Endothelial cell of umbilical vein (primary cell): ENCODE results near the gene CFAP100. TPM values are rescaled to one million over a fixed set of nuclear protein-coding genes. Genes with fewer than 3 reads are reported as not detected.

Experiments
- BruUV-seq: library from RNA; stranded (reverse); fragments of 400-500 nt; replicated peaks from 2 replicates; lab custom pipeline; 2021; lab: Mats Ljungman, UMichigan
- CTCF ChIA-PET: fragments of 300-600, 350-600 bp; sonication (Branson Sonifier 250); formaldehyde crosslinking; loops from one replicate; lab custom pipeline; 2021; ENCODE audit warnings: antibody characterized with exemption, inconsistent platforms; lab: Charles Lee
- POLR2A ChIA-PET: fragments of 300-600, 350-600 bp; sonication (Branson Sonifier 250); formaldehyde crosslinking; loops from one replicate; lab custom pipeline; 2021; ENCODE audit warnings: antibody characterized with exemption, inconsistent platforms; lab: Charles Lee
- DNase-seq: peaks from one replicate; pipeline ENCODE4 v3.0.0-alpha.2; 2011; ENCODE audit warnings: low read depth, low spot score
- FAIRE-seq: peaks from 2 replicates; lab custom pipeline; 2011; peaks lifted over from hg19 to GRCh38; lab: Jason Lieb, UNC
- H2AFZ ChIP-seq: 2 replicates; pipeline ENCODE4 v1.6.0; 2012; ENCODE audit warnings: low read depth, low read length, control low read depth, inconsistent platforms
- H3K27ac ChIP-seq: 2 replicates; pipeline ENCODE4 v1.5.1; 2011; ENCODE audit warnings: low read depth, mild to moderate bottlenecking, control low read depth, low read length, moderate library complexity; ENCODE audit not compliant: insufficient read depth
- H3K27me3 ChIP-seq, 2 experiments: 2 replicates each; pipeline versions ENCODE4 v1.6.0 to v1.6.1; 2011; ENCODE audit warnings: low read length in 2 of 2, mixed read lengths in 1 of 2; ENCODE audit not compliant: control insufficient read depth in 2 of 2, insufficient read depth in 2 of 2
- H3K36me3 ChIP-seq, 2 experiments: 2 replicates in 1 of 2; 3 replicates in 1 of 2; pipeline ENCODE4 v1.5.1; 2011; ENCODE audit warnings: low read length in 2 of 2, mild to moderate bottlenecking in 1 of 2, moderate library complexity in 1 of 2; ENCODE audit not compliant: control insufficient read depth in 2 of 2, insufficient read depth in 2 of 2; ENCODE audit errors: extremely low read depth in 1 of 2
- H3K4me1 ChIP-seq: 3 replicates; pipeline ENCODE4 v1.5.1; 2011; ENCODE audit warnings: mild to moderate bottlenecking, low read length; ENCODE audit not compliant: control insufficient read depth, insufficient read depth; ENCODE audit errors: extremely low read depth
- H3K4me2 ChIP-seq: 2 replicates; pipeline ENCODE4 v1.6.1; 2011; ENCODE audit warnings: low read length, control low read depth, mixed read lengths; ENCODE audit not compliant: insufficient read depth
- H3K4me3 ChIP-seq, 3 experiments: fragments of 200-600 bp in 1 of 3; sonication (generic), shearing (Covaris generic) in 1 of 3; replicated peaks in 1 of 3; 2 replicates each; pipeline ENCODE4 v1.5.1; 2011 to 2016; ENCODE audit warnings: control low read depth in 3 of 3, low read length in 3 of 3, mild to moderate bottlenecking in 2 of 3, inconsistent platforms in 1 of 3, low read depth in 1 of 3, moderate library complexity in 1 of 3; ENCODE audit not compliant: insufficient read depth in 1 of 3
- H3K79me2 ChIP-seq: 2 replicates; pipeline ENCODE4 v1.6.0; 2012; ENCODE audit warnings: low read length, inconsistent platforms; ENCODE audit not compliant: control insufficient read depth, insufficient read depth
- H3K9ac ChIP-seq: replicated peaks from 2 replicates; pipeline ENCODE3; 2011; ENCODE audit warnings: low read length, control low read depth; ENCODE audit not compliant: insufficient read depth; ENCODE audit errors: extremely low read depth
- H3K9me1 ChIP-seq: replicated peaks from 3 replicates; pipeline ENCODE4 v1.6.0; 2011; ENCODE audit warnings: mild to moderate bottlenecking, low read length; ENCODE audit not compliant: control insufficient read depth, insufficient read depth; ENCODE audit errors: extremely low read depth
- H3K9me3 ChIP-seq: replicated peaks from 2 replicates; pipeline ENCODE4 v1.5.1; 2012; ENCODE audit warnings: low read length, inconsistent platforms; ENCODE audit not compliant: control insufficient read depth, insufficient read depth
- H4K20me1 ChIP-seq: replicated peaks from 2 replicates; pipeline ENCODE3; 2011; ENCODE audit warnings: mild to moderate bottlenecking, low read length; ENCODE audit not compliant: control insufficient read depth, insufficient read depth; ENCODE audit errors: extremely low read depth
- EZH2 ChIP-seq: IDR thresholded peaks from 2 replicates; pipeline ENCODE4 v1.6.1; 2012; ENCODE audit warnings: borderline replicate concordance, low read depth, mild to moderate bottlenecking, moderate library complexity, low read length, inconsistent platforms; ENCODE audit not compliant: severe bottlenecking
- FOS ChIP-seq: IDR thresholded peaks from 2 replicates; pipeline ENCODE4 v1.6.1; 2011; ENCODE audit warnings: mild to moderate bottlenecking, low read length, moderate library complexity, borderline replicate concordance; ENCODE audit not compliant: insufficient read depth
- JUN ChIP-seq: IDR thresholded peaks from 2 replicates; pipeline ENCODE4 v1.6.1; 2011; ENCODE audit warnings: borderline replicate concordance, low read depth; ENCODE audit not compliant: insufficient read length, insufficient read depth
- POLR2A ChIP-seq: IDR thresholded peaks from 2 replicates; pipeline ENCODE4 v1.6.1; 2012; ENCODE audit warnings: low read depth, mild to moderate bottlenecking, control low read depth, low read length
- POLR2AphosphoS5 ChIP-seq: IDR thresholded peaks from 2 replicates; pipeline ENCODE4 v1.6.1; 2012; ENCODE audit warnings: low read depth, mild to moderate bottlenecking, control low read depth, low read length, moderate library complexity; ENCODE audit not compliant: insufficient read depth
- dilution Hi-C: fragments of 300-500 bp; cut with MboI; formaldehyde crosslinking; loops from one replicate; pipeline ENCODE4 v1.15.0; 2019; ENCODE audit warnings: low sequenced_read_pairs; ENCODE audit not compliant: extremely low pct_ligation_motif_present
- intact Hi-C: fragments of 100-400 bp; cut with micrococcal nuclease; formaldehyde crosslinking; loops from one replicate; pipeline ENCODE4 v1.10.0; 2022
- polyA plus RNA-seq, 4 experiments: library from polyadenylated mRNA; depleted of rRNA in 3 of 4; stranded (reverse) in 3 of 4; unstranded in 1 of 4; fragments of >200 nt; gene quantifications; 2 replicates each; pipeline versions ENCODE4 v1.2.1 to v1.2.3, GENCODE V29; 2011 to 2012; ENCODE audit warnings: missing spikeins in 1 of 4
- total RNA-seq: library from RNA; stranded (reverse); gene quantifications from 2 replicates; pipeline ENCODE4 v1.2.3, GENCODE V29; 2021
- TF ChIP-seq, protein P1 (sequence below): IDR thresholded peaks from 2 replicates; pipeline ENCODE4 v1.6.1; 2011; ENCODE audit not compliant: insufficient read depth, insufficient read length
- TF ChIP-seq, protein P2 (sequence below), 2 donors: IDR thresholded peaks; 1 replicate in 1 of 2; 2 replicates in 1 of 2; pipeline ENCODE4 v1.5.1; 2011; ENCODE audit warnings: low read length in 2 of 2, mild to moderate bottlenecking in 2 of 2, moderate library complexity in 2 of 2, control low read depth in 1 of 2, inconsistent platforms in 1 of 2, low read depth in 1 of 2; ENCODE audit not compliant: insufficient read depth in 1 of 2; ENCODE audit errors: extremely low read depth in 1 of 2

CFAP100 gene
- total and polyA plus RNA-seq, 2 donors (not counting 3 experiments of a cell fraction or from before 2014, with no cell fraction given) = not detected

DNA sequence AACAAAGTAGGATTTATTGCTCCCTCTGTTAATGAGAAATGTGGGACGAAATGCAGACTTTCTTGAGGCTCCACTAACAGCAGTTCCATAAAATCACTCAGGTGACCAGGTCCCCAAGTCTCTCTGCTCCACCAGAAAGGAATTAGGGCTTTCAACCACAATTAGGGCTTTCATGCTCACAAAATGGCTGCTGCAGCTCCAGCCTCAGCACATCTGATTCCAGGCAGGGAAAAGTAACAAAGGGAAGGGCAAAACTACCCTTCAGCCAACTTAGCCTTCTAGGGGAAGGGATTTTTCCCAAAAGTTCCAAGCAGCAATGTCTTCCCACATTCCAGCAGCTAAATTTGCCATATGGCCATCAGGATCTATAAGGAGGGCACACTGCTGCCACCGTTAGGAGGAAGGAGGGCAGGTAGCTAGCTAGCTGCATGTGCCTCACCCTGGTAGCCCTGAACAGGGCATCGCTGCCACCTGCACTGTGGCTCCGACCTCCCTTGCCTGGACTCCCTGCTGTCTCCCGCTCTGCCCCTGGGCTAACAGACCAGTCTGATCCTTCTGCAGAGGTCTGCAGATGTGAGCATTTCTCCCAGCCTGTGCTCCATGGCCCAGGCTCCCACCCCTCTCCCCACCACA, 12.8 kb downstream of the CFAP100 start:
- Histone ChIP-seq H3K27me3 (peaks cover 2 to 11% of the 10 kb centered on the region in 2 experiments), H3K79me2 (no peaks in the 10 kb centered on the region), H3K9ac (no peak overlapping the region), H3K4me1 (no peaks in the 10 kb centered on the region), H3K4me3 (no peak overlapping the region), H4K20me1 (no peaks in the 10 kb centered on the region), H3K9me3 (no peaks in the 10 kb centered on the region), H3K4me2 (no peak overlapping the region), H3K9me1 (no peaks in the 10 kb centered on the region), H3K27ac (no peak overlapping the region), H2AFZ (no peak overlapping the region), H3K36me3 (no peaks in the 10 kb centered on the region)
- CTCF ChIA-PET = interaction anchor here (0.8 kb wide), 1 partner anchor 148 kb away, joined by 3 read pairs; no protein-coding TSS in a partner anchor
- intact Hi-C loops (no loop called here), dilution Hi-C loops (no loop called here)
- POLR2A ChIA-PET = no interaction called here
- FAIRE-seq (no peak), DNase-seq (no peak)
- no TSS peak for BruUV-seq
- TF ChIP-seq, protein P1, sequence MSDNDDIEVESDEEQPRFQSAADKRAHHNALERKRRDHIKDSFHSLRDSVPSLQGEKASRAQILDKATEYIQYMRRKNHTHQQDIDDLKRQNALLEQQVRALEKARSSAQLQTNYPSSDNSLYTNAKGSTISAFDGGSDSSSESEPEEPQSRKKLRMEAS = no peak
- TF ChIP-seq JUN (no peak), POLR2AphosphoS5 (no peak), POLR2A (no peak), EZH2 (no peak), FOS (no peak)
- TF ChIP-seq, protein P2, sequence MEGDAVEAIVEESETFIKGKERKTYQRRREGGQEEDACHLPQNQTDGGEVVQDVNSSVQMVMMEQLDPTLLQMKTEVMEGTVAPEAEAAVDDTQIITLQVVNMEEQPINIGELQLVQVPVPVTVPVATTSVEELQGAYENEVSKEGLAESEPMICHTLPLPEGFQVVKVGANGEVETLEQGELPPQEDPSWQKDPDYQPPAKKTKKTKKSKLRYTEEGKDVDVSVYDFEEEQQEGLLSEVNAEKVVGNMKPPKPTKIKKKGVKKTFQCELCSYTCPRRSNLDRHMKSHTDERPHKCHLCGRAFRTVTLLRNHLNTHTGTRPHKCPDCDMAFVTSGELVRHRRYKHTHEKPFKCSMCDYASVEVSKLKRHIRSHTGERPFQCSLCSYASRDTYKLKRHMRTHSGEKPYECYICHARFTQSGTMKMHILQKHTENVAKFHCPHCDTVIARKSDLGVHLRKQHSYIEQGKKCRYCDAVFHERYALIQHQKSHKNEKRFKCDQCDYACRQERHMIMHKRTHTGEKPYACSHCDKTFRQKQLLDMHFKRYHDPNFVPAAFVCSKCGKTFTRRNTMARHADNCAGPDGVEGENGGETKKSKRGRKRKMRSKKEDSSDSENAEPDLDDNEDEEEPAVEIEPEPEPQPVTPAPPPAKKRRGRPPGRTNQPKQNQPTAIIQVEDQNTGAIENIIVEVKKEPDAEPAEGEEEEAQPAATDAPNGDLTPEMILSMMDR (IDR thresholded peaks at IDR 0.05; ENCODE audit: extremely low read depth in 1 of 2, insufficient read depth in 1 of 2, low read depth in 1 of 2, low read length in 2 of 2) = no peak
